ENCODE measurements around the gene TCF4.

TCF4 gene

DNA sequence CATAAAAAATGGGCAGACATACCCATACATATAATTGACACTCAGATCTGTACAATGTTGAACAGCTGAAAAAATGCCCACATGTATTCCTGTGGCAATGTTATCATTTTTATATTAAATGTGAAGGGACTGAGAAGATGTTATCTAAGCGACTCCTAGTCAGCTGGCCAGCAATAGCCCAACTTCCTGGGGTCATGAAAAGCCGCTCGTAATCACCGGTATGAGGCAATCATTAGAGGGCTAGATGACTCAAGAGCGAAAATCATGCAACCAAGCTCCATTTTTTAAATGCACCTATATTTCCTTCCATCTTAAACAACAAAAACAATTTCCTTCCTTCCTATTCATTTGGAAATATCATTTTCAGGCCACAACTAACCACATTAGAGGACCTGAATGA lies 354.1 kb downstream of the TCF4 start:
- DNase-seq (ENCODE audit: low read depth, low spot score), result no peak
- TF ChIP-seq, protein P1, sequence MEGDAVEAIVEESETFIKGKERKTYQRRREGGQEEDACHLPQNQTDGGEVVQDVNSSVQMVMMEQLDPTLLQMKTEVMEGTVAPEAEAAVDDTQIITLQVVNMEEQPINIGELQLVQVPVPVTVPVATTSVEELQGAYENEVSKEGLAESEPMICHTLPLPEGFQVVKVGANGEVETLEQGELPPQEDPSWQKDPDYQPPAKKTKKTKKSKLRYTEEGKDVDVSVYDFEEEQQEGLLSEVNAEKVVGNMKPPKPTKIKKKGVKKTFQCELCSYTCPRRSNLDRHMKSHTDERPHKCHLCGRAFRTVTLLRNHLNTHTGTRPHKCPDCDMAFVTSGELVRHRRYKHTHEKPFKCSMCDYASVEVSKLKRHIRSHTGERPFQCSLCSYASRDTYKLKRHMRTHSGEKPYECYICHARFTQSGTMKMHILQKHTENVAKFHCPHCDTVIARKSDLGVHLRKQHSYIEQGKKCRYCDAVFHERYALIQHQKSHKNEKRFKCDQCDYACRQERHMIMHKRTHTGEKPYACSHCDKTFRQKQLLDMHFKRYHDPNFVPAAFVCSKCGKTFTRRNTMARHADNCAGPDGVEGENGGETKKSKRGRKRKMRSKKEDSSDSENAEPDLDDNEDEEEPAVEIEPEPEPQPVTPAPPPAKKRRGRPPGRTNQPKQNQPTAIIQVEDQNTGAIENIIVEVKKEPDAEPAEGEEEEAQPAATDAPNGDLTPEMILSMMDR (IDR thresholded peaks at IDR 0.05; ENCODE audit: insufficient read depth, low read length, missing control alignments), result no peak
- POLR2A ChIA-PET, result no interaction called here
- no peak overlapping the region for H3K4me3 ChIP-seq (ENCODE audit: low read depth, low read length)
- CTCF ChIA-PET, result interaction anchor here (0.7 to 4.2 kb wide), 76 partner anchors 8 to 1397 kb away, joined by 3 to 46 read pairs (median 5); no protein-coding TSS in a partner anchor

DNA sequence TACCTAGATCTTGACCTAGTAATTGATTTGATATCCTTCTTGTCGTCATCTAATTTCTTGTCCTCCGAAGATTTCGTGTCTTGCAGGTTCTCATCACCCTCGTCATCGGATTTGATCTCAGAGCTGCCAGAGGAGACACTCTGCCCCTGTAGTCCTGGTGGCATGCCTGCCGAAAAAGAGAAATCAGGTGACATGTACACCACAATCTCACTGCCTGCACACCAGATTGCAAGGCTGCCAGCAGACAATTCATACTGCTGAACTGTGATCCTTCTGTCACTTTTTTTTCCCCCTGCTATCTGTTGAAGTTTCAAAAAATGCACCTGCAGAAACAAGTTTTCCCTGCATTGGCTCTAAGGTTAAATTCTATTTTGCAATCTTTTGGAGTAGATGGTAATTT lies 355.5 kb downstream of the TCF4 start:
- DNase-seq (ENCODE audit: low read depth, low spot score), result no peak
- TF ChIP-seq, protein P1 (IDR thresholded peaks at IDR 0.05; ENCODE audit: insufficient read depth, low read length, missing control alignments), result no peak
- ChIA-PET CTCF (interaction anchor here (0.8 to 4.2 kb wide), 6 partner anchors 12 to 1344 kb away, joined by 3 to 39 read pairs (median 7); no protein-coding TSS in a partner anchor), POLR2A (no interaction called here)
- H3K4me3 ChIP-seq (ENCODE audit: low read depth, low read length), result no peak overlapping the region

DNA sequence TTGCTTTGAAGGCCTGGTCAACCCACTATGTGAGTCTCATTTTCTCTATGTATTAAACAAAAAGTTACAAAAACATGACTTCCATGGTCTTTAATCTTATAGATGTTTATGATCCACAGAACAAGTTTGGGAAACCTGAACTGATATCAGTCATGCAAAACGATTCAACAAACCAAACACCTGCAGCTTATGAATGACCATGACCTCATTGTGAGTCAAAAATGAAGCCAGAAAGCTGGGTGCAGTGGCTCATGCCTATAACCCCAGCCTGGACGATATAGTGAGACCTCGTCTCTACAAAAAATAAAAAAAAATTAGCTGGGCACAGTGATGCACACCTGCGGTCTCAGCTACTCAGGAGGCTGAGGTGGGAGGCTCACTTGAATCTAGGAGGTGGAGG lies 358.3 kb downstream of the TCF4 start:
- H3K4me3 ChIP-seq (ENCODE audit: low read depth, low read length), result no peak overlapping the region
- CTCF ChIA-PET, result interaction anchor here (1.1 to 3.1 kb wide), 4 partner anchors 8 to 133 kb away, joined by 3 to 12 read pairs (median 6); no protein-coding TSS in a partner anchor
- POLR2A ChIA-PET, result no interaction called here
- no peak for DNase-seq (ENCODE audit: low read depth, low spot score)
- TF ChIP-seq, protein P1 (IDR thresholded peaks at IDR 0.05; ENCODE audit: insufficient read depth, low read length, missing control alignments), result no peak

DNA sequence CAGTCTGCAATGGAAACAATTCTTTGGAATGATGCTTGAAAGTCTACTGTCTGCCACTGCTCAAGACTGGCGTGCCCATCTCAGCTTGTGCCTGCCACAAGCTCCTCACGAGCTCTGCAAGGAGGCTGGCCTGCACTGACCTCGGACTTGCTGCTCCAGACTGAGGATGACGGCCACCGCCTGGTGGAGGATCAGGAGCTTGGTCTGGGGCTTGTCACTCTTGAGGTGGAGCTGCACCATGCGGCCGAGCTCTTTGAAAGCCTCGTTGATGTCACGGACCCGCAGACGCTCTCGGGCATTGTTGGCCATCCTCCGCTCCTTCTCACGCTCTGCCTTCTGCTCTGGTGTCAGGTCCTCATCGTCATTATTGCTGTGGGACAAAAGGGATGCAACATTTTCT lies 359.3 kb downstream of the TCF4 start:
- no peak overlapping the region for H3K4me3 ChIP-seq (ENCODE audit: low read depth, low read length)
- ChIA-PET POLR2A (no interaction called here), CTCF (interaction anchor here (1.3 to 3.1 kb wide), 3 partner anchors 9 to 132 kb away, joined by 5 to 12 read pairs (median 9); no protein-coding TSS in a partner anchor)
- TF ChIP-seq, protein P1 (IDR thresholded peaks at IDR 0.05; ENCODE audit: insufficient read depth, low read length, missing control alignments), result no peak
- no peak for DNase-seq (ENCODE audit: low read depth, low spot score)

DNA sequence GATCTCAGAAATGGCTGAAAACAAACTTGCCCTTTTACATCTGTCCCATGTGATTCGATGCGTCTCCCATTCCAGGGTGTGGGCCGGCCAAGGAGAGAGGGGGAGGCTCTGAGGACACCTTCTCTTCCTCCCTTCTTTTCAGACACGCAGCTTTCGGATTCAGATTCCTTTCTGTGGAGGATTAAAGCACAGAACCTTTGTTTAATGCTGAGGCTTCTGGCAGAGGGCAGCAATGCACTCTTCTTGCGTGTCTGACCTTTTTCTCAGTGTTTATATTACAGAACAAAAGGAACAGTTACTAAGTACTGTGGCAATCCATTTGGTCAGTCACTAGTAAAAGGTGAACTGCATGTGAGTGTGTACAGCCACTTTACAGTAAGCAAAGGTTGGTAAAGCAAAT lies 359.8 kb downstream of the TCF4 start:
- DNase-seq (ENCODE audit: low read depth, low spot score), result no peak
- ChIA-PET POLR2A (no interaction called here), CTCF (interaction anchor here (1.3 to 3.1 kb wide), 3 partner anchors 9 to 132 kb away, joined by 5 to 12 read pairs (median 9); no protein-coding TSS in a partner anchor)
- TF ChIP-seq, protein P1 (IDR thresholded peaks at IDR 0.05; ENCODE audit: insufficient read depth, low read length, missing control alignments), result no peak
- H3K4me3 ChIP-seq (ENCODE audit: low read depth, low read length), result no peak overlapping the region

DNA sequence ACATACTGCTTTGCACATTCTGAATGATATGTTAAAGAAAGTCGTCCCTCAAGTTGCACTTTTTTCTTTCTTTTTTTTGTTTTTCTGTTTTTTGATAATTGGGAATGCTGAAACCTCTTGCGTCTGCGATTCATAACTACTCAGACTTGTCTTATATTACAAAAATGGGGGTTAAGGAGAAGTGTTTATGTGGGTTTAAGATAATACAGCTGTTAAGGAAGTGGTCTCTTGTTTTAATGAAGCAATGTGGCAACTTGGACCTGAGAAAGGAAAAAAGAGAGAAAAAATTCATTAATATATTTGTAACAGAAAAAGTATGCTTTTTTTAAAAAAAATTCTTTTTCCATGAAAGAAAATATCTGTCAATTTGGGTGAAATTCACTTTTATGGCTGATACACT lies 360.2 kb downstream of the TCF4 start:
- POLR2A ChIA-PET, result no interaction called here
- DNase-seq (ENCODE audit: low read depth, low spot score), result no peak
- CTCF ChIA-PET, result interaction anchor here (0.6 to 3.1 kb wide), 4 partner anchors 10 to 131 kb away, joined by 3 to 12 read pairs (median 7); no protein-coding TSS in a partner anchor
- no peak overlapping the region for H3K4me3 ChIP-seq (ENCODE audit: low read depth, low read length)
- TF ChIP-seq, protein P1 (IDR thresholded peaks at IDR 0.05; ENCODE audit: insufficient read depth, low read length, missing control alignments), result no peak
